ENCODE data around the gene PIEZO2. TPM values are rescaled to one million over a fixed set of nuclear protein-coding genes. Genes with fewer than 3 reads are reported as not detected.

Gene PIEZO2
- total and polyA plus RNA-seq, 2 of the 8 experiments (the other 6 are each of a cell fraction or from before 2014, with no cell fraction given): 4.7 to 16.5 TPM

DNA sequence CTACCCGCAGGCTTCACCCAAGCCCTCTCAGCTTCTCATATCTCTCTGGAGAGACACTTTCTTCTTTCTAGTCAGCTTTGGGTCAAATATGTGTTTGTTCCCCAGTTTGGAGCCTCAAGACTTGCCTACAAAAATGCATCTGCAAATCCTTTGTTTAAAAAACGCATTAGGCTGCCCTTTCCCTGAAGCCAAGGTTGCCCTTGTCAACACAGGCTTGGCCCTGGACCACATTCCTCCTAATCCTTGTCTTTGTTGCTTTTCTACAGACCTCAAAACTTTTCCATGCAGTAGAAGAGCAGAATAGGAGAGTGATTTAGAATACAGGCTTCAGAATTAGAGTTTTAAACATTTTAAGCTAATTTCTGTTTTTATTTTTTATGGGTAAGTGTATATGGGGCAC is 315.7 kb downstream of the PIEZO2 start:
- Histone ChIP-seq H2BK5ac (ENCODE audit: low read depth, low read length) (no peak overlapping the region), H4K8ac (ENCODE audit: extremely low read depth, insufficient read depth, low read length) (no peak overlapping the region), H2BK20ac (ENCODE audit: low read length) (no peak overlapping the region), H4K20me1 (replicated peaks in 1 of 2; ENCODE audit: control insufficient read depth in 1 of 2, insufficient read depth in 2 of 2, low read length in 2 of 2) (no peaks in the 10 kb centered on the region), H3K27me3 (replicated peaks in 1 of 4; ENCODE audit: control insufficient read depth in 3 of 4, extremely low read depth in 1 of 4, insufficient read depth in 3 of 4, low read length in 3 of 4) (no peaks in the 10 kb centered on the region; a peak in 1 of 7 replicates), H2BK120ac (replicated peaks; ENCODE audit: low read depth, low read length) (no peak overlapping the region), H3K9me3 (ENCODE audit: insufficient read depth in 2 of 2, low read depth in 1 of 2, low read length in 1 of 2) (no peaks in the 10 kb centered on the region), H3K9ac (replicated peaks in 1 of 4; ENCODE audit: extremely low read depth in 1 of 4, low read depth in 3 of 4, low read length in 3 of 4) (no peak overlapping the region), H3K23me2 (ENCODE audit: low read depth, low read length) (no peaks in the 10 kb centered on the region), H3K4ac (replicated peaks; ENCODE audit: insufficient read length, low read depth, low read length) (no peak overlapping the region), H4K5ac (ENCODE audit: insufficient read length, low read depth, low read length) (no peak overlapping the region), H3K4me2 (ENCODE audit: insufficient read depth in 1 of 2, low read depth in 2 of 2, low read length in 2 of 2) (no peak overlapping the region), H3K14ac (ENCODE audit: insufficient read length) (no peak overlapping the region), H3K36me3 (ENCODE audit: control insufficient read depth in 2 of 4, insufficient read depth in 4 of 4, low read length in 3 of 4) (no peaks in the 10 kb centered on the region), H2BK15ac (ENCODE audit: low read length) (no peak overlapping the region), H4K91ac (replicated peaks; ENCODE audit: insufficient read length, low read length) (no peak overlapping the region), H3K79me2 (ENCODE audit: control insufficient read depth in 1 of 2, insufficient read depth in 2 of 2, low read length in 2 of 2) (no peaks in the 10 kb centered on the region), H3K4me3 (ENCODE audit: extremely low read depth in 1 of 4, insufficient read depth in 2 of 4, low read depth in 3 of 4, low read length in 4 of 4) (no peak overlapping the region), H3K4me1 (replicated peaks in 1 of 4; ENCODE audit: control insufficient read depth in 3 of 4, insufficient read depth in 4 of 4, low read length in 3 of 4) (peaks cover 0 to 3% (median 0%) of the 10 kb centered on the region in 4 experiments; a peak in 1 of 7 replicates), H3K27ac (ENCODE audit: low read depth, low read length) (no peak overlapping the region), H3K18ac (ENCODE audit: extremely low read depth, low read length) (no peak overlapping the region), H2AK5ac (ENCODE audit: low read depth, low read length) (no peak overlapping the region), H3K23ac (ENCODE audit: insufficient read length) (no peak overlapping the region), H2AFZ (ENCODE audit: low read length) (no peak overlapping the region), H2BK12ac (ENCODE audit: low read depth, low read length) (no peak overlapping the region), H3K56ac (replicated peaks; ENCODE audit: insufficient read length, low read depth, low read length) (no peak overlapping the region), H3K79me1 (ENCODE audit: low read depth, low read length) (no peaks in the 10 kb centered on the region)
- CTCF ChIA-PET (ENCODE audit: partially characterized antibody): interaction anchor here (0.8 kb wide), 1 partner anchor 273 kb away, joined by 3 read pairs; no protein-coding TSS in a partner anchor
- FAIRE-seq (no peak), DNase-seq (ENCODE audit: low read depth in 1 of 2, low spot score in 2 of 2) (no peak)
- POLR2A ChIA-PET (ENCODE audit: partially characterized antibody): interaction anchor here (1.1 kb wide), 1 partner anchor 312 kb away, joined by 3 read pairs; no protein-coding TSS in a partner anchor
- WGBS, 2 experiments (ENCODE audit: extremely low coverage in 1 of 2, insufficient coverage in 1 of 2, insufficient read length in 1 of 2, insufficient replicate concordance in 2 of 2, low coverage in 1 of 2, low lambda C conversion rate in 2 of 2, missing lambda C conversion rate in 1 of 2): 90% methylated on average over 2 of the region's 2 CpGs; no CpG with 5 or more reads in 1 of the 2 experiments
- TF ChIP-seq, protein P1, sequence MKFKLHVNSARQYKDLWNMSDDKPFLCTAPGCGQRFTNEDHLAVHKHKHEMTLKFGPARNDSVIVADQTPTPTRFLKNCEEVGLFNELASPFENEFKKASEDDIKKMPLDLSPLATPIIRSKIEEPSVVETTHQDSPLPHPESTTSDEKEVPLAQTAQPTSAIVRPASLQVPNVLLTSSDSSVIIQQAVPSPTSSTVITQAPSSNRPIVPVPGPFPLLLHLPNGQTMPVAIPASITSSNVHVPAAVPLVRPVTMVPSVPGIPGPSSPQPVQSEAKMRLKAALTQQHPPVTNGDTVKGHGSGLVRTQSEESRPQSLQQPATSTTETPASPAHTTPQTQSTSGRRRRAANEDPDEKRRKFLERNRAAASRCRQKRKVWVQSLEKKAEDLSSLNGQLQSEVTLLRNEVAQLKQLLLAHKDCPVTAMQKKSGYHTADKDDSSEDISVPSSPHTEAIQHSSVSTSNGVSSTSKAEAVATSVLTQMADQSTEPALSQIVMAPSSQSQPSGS (IDR thresholded peaks at IDR 0.05; ENCODE audit: low read length): no peak
- TF ChIP-seq POU5F1 (IDR thresholded peaks at IDR 0.05; ENCODE audit: low read depth, low read length) (no peak), TEAD4 (IDR thresholded peaks at IDR 0.05; ENCODE audit: low read depth, low read length) (no peak), TBP (IDR thresholded peaks at IDR 0.05; ENCODE audit: low read depth, low read length) (no peak), JUND (IDR thresholded peaks at IDR 0.05; ENCODE audit: low read length) (no peak), SIX5 (IDR thresholded peaks at IDR 0.05; ENCODE audit: low read depth, low read length) (no peak), SUZ12 (IDR thresholded peaks at IDR 0.05; ENCODE audit: low read length) (no peak), JUN (IDR thresholded peaks at IDR 0.05; ENCODE audit: low read depth, low read length) (no peak), BACH1 (IDR thresholded peaks at IDR 0.05; ENCODE audit: low read length) (no peak), KDM4A (IDR thresholded peaks at IDR 0.05; ENCODE audit: low read depth, low read length, severe bottlenecking) (no peak), CBX5 (IDR thresholded peaks at IDR 0.05; ENCODE audit: low read depth, low read length) (no peak), RXRA (IDR thresholded peaks at IDR 0.05; ENCODE audit: insufficient read depth, low read depth, low read length) (no peak)
